Ramos (cell line): ENCODE data around the gene TOP1.
"Not testable (repeated sequence)": the region's sequence is repeated elsewhere in the genome, so short reads cannot be mapped to it uniquely, and the experiment has no call there.

Source experiments
- in situ Hi-C: fragments of 300-500 bp; cut with MboI; formaldehyde crosslinking; loops from one replicate; pipeline ENCODE4 v1.14.3; 2022; ENCODE audit warnings: low sequenced_read_pairs; ENCODE audit not compliant: unreplicated experiment

Gene TOP1

DNA sequence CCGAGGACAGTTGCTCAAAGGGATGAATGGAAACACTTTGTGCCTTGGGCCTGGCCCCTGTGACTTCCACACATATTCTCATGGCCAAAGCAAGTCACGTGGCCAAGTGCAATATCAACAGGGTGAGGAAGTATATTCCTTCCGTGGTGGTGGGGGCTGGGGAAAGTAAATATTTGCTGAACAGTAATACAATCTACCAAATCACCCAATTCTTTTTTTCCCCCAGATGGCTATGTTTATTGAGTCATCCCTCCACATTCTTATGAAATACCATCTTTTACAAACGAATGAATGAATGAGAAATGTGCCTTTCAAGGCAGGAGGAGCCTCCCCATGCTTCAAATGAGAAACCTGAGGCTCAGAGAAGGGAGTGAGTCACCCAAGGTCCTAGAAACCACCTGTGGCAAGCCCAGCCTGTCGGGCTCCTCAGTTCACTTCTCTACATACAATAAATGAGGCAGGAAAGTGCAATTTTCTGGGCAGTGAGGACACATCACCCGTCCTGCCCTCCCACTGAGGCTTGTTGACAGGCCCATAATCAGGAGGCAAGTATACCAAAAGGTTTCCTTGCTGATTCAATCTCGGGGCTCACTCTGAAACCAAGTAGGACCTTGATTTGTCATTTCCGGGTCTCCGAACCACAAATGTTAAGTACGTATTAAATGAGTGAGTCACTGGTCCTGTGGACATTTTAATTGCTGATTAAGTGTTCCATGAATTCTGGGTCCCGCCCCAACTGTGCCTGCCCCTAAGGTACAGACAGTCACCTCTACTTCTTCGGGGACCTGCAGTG is 25.3 kb upstream of the TOP1 start:
- in situ Hi-C loops: no loop called here

DNA sequence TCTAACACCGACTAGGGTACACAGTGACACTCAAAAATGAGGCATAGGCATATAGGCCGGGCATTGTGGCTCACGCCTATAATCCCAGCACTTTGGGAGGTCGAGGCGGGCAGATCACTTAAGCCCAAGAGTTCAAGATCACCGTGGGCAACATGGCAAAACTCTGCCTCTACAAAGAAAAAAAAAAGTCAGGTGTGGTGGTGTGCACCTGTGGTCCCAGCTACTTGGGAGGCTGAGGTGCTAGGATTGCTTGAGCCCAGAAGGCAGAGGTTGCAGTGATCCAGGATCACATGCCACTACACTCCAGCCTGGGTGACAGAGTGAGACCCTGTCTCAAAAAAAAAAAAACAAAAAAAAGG is 24.7 kb upstream of the TOP1 start:
- in situ Hi-C loops: not testable (repeated sequence)

DNA sequence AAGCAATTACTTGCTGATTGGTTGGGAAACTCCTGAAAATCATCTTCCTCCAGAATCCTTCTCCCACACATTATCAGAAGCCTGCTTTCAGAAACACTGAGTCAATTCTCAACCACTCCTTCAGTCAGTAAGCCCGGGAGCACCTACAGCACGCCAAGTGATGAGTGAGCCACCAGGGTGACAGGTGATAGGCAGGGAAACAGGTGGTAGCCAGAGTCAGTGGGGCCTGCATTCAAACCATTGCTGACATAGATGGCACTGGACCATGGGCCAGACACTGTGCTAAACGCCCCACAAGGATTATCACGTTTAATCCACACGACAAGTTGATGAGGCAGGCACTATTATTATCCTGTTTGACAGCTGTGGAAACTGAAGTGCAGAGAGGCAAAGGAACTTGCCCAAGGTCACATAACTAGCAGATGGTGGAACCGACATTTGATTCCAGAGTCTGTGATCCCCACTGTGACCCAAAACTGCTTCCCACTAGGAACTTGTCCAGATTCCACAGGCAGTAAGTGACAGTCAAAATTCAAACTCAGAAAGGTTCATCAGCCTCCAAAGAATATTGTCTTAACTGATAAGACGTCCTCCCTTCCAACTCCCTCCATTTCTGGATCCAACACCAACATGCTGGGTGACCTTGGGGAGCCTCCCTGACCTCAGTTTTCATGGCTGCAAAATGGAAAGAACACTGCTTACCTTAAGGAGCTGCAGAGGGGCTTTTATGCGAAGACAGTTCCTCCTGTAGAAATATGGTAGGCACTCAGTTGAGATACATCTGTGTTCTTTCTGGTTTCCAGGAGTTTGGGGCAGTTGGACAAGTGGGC is 23.9 kb upstream of the TOP1 start:
- in situ Hi-C loops: no loop called here

DNA sequence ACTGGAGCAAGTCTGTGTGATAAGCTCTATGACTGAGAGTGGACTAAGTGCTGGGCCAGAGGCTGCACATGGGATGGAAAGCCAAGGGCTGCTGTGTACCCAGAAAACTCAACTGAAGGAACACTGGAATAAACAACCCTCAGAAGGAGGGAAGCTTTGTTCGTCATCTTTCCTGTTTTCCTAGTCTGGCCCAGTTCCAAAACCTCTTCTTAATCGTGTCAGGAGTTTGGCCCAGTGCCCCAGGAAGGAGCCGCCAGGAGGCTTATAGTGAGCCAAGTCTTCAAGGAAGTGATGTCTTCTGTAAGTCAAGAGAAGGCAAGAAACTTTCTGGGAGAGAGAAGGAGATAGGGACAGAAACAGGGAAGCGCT is 23.3 kb upstream of the TOP1 start:
- in situ Hi-C loops: no loop called here

DNA sequence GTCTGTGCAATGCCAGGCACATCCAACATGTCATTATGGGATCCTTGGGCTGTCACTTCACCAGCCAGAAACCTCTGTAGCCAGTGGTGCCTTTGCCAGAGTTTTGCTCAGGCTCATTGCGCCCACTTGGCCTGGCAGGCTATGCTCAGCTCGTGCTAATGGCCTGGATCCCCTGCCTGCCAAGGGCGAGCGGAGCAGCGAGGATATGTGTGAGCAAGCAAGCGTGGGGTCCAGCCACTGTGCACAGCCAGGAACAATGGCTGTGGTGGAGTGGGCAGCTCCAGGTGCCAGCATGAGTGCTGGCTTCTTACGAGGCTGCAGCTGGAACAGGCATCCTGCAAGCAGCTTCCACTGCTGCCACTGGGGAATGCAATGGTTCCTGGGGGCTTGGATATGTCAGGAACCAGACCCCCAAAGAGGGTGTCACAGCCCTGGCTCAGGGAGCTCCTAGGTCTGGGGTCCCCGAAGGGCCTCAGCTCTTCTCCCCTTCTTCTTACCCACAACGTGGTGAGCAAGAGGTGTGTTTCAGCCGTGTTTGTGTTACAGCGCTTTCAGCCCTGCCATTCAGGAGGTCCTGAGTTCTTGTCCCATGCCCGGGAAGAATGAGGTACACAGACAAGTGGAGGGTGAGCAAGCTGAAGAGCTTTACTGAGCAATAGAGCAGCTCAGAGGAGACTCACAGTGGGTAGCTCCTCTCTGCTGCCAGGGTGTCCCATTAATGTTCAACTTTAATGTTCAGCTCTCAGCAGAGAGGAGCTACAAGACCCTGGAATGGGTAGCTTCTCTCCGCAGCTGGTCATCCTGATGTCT is 22.3 kb upstream of the TOP1 start:
- in situ Hi-C loops: no loop called here

DNA sequence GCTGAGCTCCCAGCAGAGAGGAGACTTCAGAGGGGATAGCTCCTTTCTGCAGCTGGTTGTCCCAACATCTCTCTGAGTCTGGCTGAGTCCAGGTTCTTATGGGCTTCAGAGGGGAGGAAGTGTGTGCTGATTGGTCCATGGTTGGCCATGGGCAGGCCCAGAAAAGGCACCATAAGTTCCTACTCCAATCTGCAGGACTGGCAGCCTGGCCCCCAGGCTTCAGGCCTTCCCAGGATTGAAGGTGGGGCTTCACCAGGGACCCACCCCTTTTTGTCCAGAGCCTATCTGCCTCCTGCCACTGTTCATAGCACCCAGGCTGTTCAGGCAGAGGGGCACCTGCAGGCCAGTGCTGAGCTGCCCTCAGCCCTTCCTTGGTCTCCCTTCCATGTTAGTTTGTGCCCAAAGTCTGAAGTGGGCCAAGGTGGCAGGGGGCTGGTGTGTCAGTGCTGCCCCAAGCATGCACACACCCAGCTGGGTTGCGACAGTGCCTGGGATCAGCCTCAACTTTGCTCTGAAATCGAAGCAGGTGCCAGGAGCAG is 21.6 kb upstream of the TOP1 start:
- in situ Hi-C loops: no loop called here

DNA sequence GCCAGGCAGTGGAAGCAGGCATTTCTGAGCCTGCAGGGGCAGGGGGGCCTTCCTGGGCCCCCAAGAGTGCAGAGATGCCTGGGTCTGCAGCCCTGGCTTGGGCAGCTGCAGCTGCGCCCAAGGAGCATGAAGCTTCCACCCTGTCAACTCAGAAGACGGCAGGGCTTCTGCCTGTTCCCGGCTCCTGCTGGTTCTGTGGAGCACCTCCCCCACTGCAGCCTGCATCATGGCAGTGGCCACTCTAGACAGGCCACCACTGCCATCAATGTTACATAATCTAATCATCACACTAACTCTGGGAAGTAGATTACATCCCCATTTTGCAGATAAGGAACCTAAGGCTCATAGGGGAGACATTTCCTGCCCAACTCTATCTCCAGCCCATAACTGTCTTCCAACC is 21.1 kb upstream of the TOP1 start:
- in situ Hi-C loops: no loop called here

DNA sequence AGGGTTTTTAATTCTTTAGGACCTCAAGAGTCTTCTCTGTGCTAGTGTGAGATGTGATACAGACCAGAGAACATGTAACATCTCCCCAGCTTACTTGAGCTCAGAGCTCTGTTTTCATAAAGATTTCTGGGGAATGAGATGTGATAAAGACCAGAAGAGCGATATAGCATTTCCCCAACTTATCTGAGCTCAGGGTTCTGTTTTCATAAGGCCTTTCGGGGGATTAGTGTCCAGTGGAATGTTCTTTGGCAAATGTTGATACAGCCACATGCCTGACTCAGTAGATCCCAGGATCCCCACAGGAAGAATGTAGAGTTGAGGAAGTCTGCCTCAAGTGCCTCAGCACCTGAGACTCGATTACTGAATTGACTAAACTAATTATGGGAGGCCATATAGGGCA is 18.7 kb upstream of the TOP1 start:
- in situ Hi-C loops: loop anchor here (10.0 kb wide), 1 partner anchor 75 kb away; no protein-coding TSS in a partner anchor

DNA sequence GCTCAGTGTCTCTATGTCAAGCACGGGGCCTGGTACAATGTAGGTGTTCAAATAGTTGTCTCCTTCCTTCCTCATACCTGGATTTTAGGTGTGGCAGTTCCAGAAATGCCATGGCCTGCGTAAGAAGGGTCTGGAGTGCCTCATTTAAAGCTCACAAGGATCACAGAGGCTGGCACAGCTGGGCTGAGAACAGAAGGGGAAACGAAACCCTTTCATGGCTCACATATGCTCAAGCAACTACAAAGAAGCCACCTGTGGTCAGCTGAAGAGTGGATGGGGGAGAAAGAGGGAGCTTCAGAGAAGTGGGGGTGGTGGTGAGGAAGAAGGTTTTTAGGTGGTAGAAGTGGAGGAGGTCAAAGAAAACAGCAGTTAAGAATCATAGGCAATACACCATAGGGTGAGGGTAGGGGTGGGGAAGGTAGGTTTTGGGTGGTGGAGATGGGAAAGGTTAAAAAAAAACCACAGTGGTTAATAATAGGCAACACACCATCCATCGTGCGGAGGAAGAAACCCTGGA is 17.0 kb upstream of the TOP1 start:
- in situ Hi-C loops: loop anchor here (10.0 kb wide), 1 partner anchor 77 kb away; no protein-coding TSS in a partner anchor

DNA sequence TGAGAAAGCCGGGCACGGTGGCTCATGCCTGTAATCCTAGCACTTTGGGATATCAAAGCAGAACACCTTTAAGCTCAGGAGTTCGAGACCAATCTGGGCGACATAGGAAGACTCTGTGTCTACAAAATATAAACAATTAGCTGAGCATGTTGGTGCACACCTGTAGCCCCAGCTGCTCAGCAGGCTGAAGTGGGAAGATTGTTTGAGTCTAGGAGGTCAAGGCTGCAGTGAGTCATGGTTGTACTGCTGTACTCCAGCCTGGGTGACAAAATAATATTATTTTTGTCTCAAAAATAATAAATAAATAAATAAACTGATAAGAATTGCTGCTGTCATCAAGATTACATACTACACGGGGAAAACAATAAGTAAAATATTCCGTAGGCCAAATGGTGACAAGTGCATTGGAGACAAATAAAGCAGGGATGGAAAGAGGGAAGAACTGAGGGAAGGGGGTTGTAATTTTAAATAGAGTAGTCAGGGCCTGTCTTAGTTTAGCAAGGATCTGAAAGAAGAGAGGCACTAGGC is 14.0 kb upstream of the TOP1 start:
- in situ Hi-C loops: loop anchor here (10.0 kb wide), 1 partner anchor 80 kb away; no protein-coding TSS in a partner anchor

DNA sequence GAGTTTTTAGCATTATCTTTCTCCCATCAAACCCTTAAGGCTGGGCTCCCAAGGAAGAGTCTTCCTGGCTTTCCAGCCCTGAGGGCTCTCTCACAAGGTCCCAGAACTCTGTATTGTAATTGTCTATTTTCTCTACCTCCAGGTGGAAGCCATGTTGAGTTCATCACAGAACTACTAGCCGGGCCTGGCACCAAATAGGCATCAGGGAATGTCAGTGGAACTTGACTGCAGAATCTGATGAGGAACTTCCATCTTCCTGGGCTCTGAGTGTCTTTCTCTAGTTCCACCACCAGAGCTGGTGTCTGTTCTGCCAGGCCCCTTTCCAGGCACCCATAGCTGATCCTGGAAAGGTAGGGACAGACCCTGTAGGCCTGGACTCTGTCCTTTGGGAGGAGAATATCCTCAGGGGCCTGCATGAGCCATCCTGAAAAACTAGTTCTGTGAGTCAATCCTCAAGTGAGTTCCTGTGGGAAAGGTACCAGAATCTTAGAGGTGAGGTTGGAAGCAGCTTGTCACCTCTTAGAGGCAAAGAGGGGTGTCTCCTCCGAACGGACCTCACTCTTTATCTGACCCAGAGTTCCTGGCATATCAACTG is 11.1 kb upstream of the TOP1 start:
- in situ Hi-C loops: loop anchor here (10.0 kb wide), 1 partner anchor 83 kb away; no protein-coding TSS in a partner anchor

DNA sequence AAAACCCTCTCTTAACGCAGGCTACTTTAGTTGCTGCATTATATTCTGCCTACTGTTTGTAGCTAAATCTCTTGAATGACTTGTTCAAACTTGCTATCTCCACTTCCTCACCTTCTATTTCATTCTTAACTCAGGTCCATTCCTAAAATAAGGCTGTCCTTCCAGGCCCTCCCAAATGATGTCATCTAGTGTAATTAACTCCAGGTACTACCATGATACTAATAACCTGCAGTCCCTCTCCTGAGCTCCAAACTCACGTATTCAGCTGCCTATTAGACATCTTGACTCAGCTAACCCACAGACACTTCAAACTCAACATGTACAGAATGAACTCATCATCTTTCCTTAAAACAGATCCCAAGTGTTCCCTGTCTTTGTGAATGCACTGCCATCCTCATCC is 10.5 kb upstream of the TOP1 start:
- in situ Hi-C loops: loop anchor here (10.0 kb wide), 1 partner anchor 83 kb away; no protein-coding TSS in a partner anchor

DNA sequence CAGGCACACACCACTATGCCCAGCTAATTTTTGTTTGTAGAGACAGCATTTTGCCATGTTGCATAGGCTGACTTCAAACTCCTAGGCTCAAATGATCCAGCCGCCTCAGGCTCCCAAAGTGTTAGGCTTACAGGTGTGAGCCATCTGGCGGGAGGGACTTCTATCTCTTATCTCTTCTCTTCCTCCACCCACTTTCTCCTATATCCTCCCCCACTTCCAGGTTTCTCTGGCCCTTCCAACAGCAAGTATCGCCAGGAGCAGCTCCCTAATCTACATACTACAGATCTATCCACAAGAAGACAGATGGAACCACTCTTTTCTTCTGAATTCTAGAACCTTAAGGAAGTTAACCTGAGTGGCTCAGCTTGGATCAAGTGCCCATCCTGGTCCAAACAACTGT is 5.1 kb upstream of the TOP1 start:
- in situ Hi-C loops: no loop called here

DNA sequence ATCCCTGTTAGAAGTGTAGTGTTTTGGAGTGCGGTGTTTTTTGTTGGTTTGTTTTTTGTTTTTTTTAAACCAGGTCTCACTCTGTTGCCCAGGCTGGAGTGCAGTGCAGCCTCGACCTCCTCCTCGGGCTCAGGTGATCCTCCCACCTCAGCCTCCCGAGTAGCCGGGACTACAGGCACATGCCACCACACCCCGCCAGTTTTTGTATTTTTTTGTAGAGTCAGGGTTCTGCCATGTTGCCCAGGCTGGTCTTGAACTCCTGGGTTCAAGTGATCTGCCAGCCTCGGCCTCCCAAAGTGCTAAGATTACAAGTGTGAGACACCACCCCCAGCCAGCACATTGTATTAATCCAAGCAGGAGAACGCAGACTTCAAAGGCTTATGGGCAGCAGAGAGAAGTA is 1.3 kb upstream of the TOP1 start:
- in situ Hi-C loops: no loop called here

DNA sequence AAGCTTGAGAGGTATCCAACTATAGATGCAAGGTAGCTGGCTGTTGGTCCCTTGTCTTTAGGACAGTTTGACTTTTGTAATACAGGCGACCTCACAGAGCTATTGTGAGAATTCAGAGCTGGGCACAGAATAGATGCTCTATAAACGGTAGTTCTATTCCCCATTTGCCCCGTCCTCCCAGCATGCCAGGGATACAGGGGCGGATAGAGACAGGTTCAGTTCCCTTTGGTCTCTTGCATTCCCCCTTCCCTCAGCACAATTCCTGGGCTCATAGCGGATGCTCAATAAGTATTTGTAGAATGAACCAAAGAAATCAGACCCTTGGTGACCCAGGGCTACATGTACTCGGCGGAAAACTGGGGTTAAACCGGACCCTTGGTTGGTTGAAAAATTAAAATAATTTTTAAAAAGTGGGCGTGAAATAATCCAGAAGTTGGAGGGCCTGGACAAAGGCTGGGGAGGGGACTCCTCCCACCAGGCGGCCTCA is 707 bp upstream of the TOP1 start:
- in situ Hi-C loops: no loop called here

DNA sequence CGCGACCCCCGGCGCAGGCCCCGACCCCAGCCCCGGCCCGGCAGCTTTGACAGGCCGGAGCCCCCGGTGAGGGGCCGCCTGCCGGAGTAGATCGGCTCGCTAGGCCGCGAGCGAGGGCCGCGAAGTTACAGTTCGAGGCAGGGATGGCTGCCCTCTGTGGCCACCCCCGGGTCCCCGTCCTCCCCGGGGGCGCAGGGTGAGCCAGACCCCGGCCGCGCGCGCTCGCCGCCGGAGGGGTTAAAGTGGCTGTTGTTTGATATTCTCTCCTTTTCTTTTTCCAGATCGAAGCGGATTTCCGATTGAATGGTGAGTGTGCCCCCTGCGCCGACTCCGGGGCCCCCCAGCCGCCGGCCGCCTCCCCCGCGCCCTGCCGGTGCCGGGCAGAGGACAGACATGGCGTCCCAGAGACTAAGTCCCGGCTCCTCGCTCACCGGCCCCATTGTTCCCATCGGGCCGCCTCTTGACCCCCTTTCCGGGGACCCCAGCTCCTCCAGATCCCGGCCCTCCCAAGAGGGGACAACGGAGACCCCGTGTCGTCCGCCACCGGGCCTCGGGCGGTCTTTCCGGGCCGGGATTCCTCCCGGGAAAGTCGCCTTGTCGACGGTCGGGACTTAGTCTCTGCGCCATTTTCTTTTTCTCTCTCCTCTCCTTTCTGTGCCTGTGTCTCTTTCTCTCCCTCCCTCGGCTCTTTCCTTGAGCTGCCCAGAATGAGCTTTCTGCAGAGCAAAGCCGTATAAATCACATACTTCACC is 704 bp downstream of the TOP1 start:
- in situ Hi-C loops: no loop called here

DNA sequence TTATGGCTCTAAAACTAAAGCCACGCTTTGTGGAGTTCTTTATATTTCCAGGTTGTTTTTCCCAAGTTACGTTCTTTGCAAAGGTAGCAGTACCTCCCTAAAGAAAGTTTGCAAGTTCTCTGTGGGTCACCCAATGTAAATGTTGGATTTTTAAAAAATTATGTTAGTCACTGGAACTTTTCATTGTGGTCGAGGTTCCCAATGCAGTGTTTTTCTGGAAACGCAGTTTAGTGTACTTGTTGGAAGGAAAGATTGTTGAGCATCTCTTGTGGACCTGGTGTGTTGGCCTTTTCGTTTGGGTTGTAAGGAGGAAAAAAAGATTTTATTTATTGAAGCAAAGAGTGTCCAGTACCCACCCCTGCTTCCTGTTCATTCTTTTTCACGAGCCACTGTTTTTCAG is 1.4 kb downstream of the TOP1 start:
- in situ Hi-C loops: no loop called here

DNA sequence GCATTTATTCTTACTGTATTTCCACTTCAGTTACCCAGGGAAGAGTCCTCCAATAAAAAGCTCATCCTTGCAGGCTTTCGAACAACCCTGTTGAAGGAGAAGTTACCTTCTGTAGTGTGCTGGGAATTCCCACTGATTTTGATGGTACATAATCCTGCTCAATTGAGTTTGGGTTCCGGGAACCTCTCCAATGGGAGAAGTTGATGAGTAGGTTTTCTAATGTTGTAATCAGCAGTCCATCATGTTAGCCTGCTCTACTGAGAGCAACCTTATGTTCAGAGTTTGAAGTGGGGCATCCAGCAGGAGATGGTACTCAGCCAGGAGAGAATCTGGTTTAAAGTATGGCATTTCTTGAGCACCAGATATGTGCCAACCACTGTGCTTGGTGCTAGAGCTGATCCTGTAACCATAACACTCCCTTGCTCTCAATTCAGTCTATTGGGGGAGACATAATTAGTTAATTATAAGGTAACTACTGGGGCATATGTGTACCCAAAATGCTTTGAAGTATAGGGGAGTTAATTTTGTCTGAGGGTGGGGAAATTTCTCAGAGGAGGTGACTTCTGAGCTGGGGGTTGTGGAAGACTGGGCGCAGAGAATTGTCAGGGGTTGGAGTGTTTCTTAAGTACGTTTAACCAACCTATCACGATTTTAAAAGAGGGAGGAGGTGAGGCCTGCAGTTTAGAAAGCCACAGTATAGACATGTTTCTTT is 2.1 kb downstream of the TOP1 start:
- in situ Hi-C loops: no loop called here
